Measurements from ENCODE around the gene KLHL35.

The KLHL35 gene

DNA sequence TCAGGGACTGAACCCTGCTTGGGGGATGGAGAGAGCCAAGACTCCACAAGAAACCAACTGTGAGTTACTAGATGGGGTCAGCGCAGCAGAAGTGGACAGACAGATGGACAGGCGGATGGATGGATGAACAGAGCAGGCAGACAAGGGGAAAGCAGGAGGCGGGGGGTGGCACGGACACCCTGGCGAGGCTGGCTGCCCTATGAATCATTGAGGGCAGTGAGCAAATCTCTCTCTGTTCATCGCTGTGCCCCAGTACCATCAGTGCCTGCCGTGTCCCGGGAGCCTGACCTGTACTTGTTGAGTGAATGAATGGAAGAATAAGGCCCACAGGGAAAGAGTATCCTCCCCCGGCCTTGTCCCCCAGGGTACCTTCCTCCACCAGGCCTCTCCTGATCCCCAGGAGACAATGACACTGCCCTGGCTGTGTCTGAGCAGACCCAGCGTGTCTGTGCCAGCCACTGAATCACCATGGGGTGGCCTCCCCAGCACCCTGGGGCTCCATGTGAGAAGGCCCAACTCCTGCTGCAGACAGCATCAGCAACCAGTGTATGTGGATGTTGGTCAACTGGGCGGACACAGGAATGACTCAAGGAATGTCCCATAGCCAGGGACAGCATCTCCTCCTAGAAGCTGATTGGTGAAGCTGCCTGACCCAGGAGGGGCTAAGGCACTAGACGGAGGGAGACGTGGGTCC, 5.1 kb upstream of the KLHL35 start:
- Mint-ChIP-seq H3K36me3 (peaks cover 12% of the 10 kb centered on the region), H3K9me3 (no peaks in the 10 kb centered on the region), H3K4me1 (peaks cover 6% of the 10 kb centered on the region), H3K4me3 (no peak overlapping the region), H3K27ac (peak overlapping the region; percentile 85)
- DNase-seq (ENCODE audit: low spot score in 2 of 2): no peak
- ATAC-seq: no peak

- ATAC-seq (no peak), DNase-seq (ENCODE audit: low spot score in 2 of 2) (no peak)
- Mint-ChIP-seq H3K4me3 (no peak overlapping the region), H3K4me1 (peaks cover 18% of the 10 kb centered on the region), H3K36me3 (peaks cover 12% of the 10 kb centered on the region), H3K27ac (no peak overlapping the region), H3K9me3 (no peaks in the 10 kb centered on the region)
These were observed 3.8 kb upstream of the KLHL35 start for GRCh38 chr11:75436806-75437205.

GRCh38 chr11:75435571-75435925, 2.5 kb upstream of the KLHL35 start:
- Mint-ChIP-seq H3K9me3 (no peaks in the 10 kb centered on the region), H3K36me3 (peaks cover 7% of the 10 kb centered on the region), H3K4me1 (peaks cover 28% of the 10 kb centered on the region), H3K27ac (no peak overlapping the region), H3K4me3 (no peak overlapping the region)
- DNase-seq (ENCODE audit: low spot score in 2 of 2) (no peak), ATAC-seq (no peak)

DNA sequence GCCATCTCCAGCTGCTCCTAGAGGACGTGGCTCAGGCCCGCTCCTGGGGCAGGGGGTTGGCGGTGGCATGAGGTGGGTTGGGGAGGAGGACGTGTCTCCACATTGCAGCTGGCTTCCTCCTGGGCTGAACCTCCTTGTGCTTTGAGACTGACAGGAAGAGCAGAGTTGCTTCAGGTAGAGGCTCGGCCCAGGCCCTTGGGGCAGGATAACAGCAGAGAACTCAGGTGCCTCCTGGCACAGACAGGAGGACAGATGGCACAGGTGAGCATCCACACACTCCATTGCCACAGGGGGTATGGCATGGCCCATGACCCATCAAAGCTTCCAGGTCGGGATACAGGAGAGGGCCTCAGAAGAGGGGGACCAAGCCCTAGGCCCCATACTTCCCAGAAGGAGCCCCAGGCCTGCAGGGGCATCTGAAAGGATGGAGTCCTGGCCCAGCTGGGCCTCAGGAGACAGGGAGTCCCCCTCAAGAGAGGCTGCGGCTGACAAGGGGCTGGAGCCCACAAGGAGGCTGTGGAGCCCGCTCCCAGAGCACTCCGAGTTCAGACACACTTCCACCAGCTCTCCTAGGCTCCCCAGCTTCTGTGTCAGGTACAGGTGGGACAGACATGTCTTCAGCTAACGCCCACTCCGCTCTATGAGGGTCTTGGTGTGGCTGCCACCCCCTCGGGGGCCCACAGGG, 2.0 kb upstream of the KLHL35 start:
- H3K27ac Mint-ChIP-seq: peak overlapping the region; percentile 13
- no peak for ATAC-seq
- peaks cover 2% of the 10 kb centered on the region for H3K36me3 Mint-ChIP-seq
- H3K4me3 Mint-ChIP-seq: no peak overlapping the region
- no peak for DNase-seq (ENCODE audit: low spot score in 2 of 2)
- H3K4me1 Mint-ChIP-seq: peaks cover 30% of the 10 kb centered on the region
- H3K9me3 Mint-ChIP-seq: no peaks in the 10 kb centered on the region

DNA sequence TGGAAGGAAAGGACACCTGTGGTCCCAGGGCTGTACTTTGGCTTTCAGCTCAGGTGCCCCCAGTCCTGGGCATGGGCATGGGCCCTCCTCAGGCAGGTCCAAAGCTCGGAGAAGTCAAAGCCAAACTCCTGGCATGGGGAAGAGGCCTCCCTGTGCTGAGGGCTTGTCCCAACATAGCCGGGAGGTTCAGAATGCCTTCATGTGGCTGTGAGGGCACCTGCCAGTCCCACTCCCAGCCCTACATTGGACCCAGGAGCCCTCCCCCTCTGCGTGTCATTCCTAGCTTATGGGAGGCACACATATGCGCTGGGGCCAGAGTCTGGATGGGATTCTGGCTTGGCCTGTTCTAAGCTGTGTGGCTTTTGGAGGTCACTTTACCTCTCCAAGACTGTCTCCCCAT, 1.0 kb upstream of the KLHL35 start:
- Mint-ChIP-seq H3K9me3 (peaks cover 2% of the 10 kb centered on the region), H3K4me3 (no peak overlapping the region), H3K27ac (no peak overlapping the region), H3K4me1 (peaks cover 34% of the 10 kb centered on the region), H3K36me3 (no peaks in the 10 kb centered on the region)
- ATAC-seq: no peak
- no peak for DNase-seq (ENCODE audit: low spot score in 2 of 2)

DNA sequence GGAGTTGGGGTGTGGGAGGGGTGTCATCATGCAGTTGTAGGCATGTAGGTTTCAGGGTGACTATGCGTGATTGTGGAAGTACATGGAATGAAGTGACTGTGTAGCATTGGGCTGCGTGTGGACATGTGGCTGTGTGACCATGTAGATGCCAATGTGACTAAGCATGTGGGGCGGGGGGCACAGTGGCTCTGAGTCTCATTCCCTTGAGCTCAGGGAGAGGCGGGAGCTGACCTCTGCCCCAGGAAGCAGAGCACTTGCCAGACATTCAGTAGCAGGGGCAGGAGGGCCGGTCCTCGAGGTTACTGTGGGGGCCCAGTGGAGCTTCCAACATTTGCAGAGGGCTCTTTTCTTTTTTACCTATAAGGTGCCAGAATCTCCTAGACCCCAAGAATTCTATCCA, 440 bp upstream of the KLHL35 start:
- Mint-ChIP-seq H3K36me3 (peaks cover 1% of the 10 kb centered on the region), H3K27ac (no peak overlapping the region), H3K4me3 (no peak overlapping the region), H3K9me3 (peaks cover 2% of the 10 kb centered on the region), H3K4me1 (peaks cover 35% of the 10 kb centered on the region)
- DNase-seq (ENCODE audit: low spot score in 2 of 2): no peak
- no peak for ATAC-seq

GRCh38 chr11:75431533-75432525, 1.2 kb downstream of the KLHL35 start:
- no peak for ATAC-seq
- peaks cover 2% of the 10 kb centered on the region for H3K9me3 Mint-ChIP-seq
- H3K4me3 Mint-ChIP-seq: peak overlapping the region; percentile 71
- H3K4me1 Mint-ChIP-seq: peaks cover 39% of the 10 kb centered on the region
- no peak for DNase-seq (ENCODE audit: low spot score in 2 of 2)
- peaks cover 6% of the 10 kb centered on the region for H3K36me3 Mint-ChIP-seq
- no peak overlapping the region for H3K27ac Mint-ChIP-seq

DNA sequence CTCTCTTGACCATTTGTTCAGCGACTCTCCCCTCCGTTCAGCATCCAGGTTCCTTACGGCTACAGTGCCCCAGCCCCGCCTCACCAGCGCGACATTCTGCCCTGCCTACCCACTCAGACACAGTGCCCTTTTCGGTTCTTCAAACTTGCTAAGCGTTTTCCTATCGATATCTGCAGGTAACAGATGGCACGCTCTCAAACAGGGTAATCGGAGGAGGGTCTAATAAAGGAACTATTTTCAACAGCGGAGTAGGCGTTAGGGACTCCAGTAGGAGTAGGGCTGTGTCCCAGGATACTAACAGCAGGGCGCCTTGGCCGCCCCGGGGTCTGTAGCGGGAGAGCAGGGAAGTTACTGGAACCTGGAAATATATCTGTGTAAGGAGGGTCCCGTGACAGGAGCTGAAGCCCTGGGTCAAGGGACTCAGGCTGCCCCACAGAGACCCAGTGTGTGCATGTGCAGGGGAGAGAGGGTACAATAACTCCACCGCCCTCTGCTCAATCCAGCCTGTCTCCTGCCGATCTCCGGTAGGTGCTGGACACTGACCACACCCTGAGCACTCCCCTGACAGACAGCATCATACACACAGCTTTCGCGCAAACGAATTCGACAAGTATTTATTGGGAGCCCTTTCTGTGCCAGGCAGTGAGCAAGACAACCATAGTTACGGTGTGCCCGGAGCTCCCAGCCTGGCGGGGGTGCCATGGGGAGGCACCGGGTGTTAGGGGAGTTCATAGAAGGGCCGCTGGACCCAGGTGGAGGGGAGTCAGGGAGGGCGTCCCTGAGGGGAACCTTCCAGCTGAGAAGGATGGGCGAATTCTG, 2.1 kb downstream of the KLHL35 start:
- Mint-ChIP-seq H3K27ac (peak overlapping the region; percentile 54), H3K9me3 (peaks cover 2% of the 10 kb centered on the region), H3K36me3 (peaks cover 6% of the 10 kb centered on the region), H3K4me3 (peak overlapping the region; percentile 71), H3K4me1 (peaks cover 39% of the 10 kb centered on the region)
- DNase-seq (ENCODE audit: low spot score in 2 of 2) (no peak), ATAC-seq (no peak)

- peak; percentile 77 for ATAC-seq
- peak overlapping the region; percentile 54 for H3K27ac Mint-ChIP-seq
- peaks cover 2% of the 10 kb centered on the region for H3K9me3 Mint-ChIP-seq
- peak overlapping the region; percentile 71 for H3K4me3 Mint-ChIP-seq
- peaks cover 6% of the 10 kb centered on the region for H3K36me3 Mint-ChIP-seq
- peaks cover 39% of the 10 kb centered on the region for H3K4me1 Mint-ChIP-seq
- peak; percentile 45 to 75 for DNase-seq (ENCODE audit: low spot score in 2 of 2)
These were observed 2.9 kb downstream of the KLHL35 start for GRCh38 chr11:75429902-75430713.

DNA sequence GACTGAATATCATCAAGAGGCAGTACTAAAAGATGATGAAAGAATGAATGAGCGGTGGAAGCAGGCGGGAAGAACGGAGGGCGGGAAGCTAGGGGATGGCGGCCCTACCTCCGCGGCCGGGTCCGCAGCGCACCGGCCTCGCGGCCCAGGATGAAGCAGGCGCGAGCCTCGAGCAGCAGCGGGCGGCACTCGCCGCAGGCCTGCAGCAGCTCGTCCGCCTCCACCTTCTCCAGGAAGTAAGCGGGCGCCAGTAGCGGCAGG, 3.4 kb downstream of the KLHL35 start:
- no peak for ATAC-seq
- peaks cover 6% of the 10 kb centered on the region for H3K36me3 Mint-ChIP-seq
- no peak overlapping the region for H3K27ac Mint-ChIP-seq

DNA sequence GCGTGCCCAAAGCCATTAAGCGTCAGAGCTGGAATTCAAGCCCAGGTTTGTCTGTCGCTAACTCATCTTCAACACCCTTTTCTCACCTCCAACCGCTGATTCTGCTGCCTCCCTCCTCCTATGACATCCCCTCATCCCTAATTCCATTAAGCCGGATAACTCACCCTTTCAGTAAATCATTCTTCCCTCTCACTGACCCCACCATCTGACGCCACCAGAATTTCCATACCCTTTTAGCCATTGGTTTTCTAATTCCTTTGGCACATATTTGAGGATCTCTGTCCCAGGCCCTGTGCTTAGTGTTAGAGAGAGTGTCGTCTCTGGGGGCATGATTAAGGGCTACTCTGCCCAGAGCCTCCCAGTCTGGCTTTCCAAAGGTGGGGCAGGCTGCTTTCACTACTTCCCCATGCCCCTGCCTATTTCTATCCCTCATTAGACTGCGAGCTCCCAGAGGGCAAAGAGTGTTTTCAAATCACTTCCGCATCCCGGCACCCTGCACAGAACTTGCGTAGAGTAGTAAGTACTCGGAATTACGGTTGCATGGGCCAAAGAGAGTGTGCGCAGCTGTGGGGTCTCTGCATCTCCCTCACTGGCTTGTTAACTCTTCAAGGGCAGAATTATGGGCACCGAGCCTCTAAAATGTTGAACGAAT, 3.9 kb downstream of the KLHL35 start:
- Mint-ChIP-seq H3K36me3 (peaks cover 6% of the 10 kb centered on the region), H3K4me1 (peaks cover 39% of the 10 kb centered on the region), H3K4me3 (peak overlapping the region; percentile 69), H3K27ac (no peak overlapping the region), H3K9me3 (peaks cover 2% of the 10 kb centered on the region)
- DNase-seq (ENCODE audit: low spot score in 2 of 2): no peak
- ATAC-seq: no peak

More for the DNA sequence above, 3.4 kb downstream of the KLHL35 start:
- peak overlapping the region; percentile 69 for H3K4me3 Mint-ChIP-seq
- no peak for DNase-seq (ENCODE audit: low spot score in 2 of 2)
- H3K4me1 Mint-ChIP-seq: peaks cover 39% of the 10 kb centered on the region
- peaks cover 2% of the 10 kb centered on the region for H3K9me3 Mint-ChIP-seq

DNA sequence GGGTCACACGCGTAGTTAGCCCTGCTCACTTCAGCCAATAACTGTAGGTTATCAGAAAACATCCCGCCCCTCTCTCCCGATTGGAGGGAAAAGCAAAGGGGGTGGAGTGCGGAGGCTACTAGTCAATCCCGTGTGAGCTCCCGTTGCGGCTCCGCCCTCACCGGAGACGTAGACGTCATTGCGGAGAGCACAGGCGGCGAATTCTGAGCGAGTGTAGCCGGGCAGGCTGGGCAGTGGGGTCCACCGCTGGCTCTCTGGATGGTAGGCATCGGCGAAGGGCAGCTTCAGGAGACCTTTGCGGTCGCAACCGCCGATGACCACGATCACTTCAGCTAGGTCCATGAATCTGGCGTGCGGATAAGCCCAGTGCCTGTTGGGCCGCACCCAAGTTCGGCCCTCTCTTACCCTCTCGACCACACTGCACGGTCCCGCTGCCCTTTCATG, 4.7 kb downstream of the KLHL35 start:
- peak; percentile 67 for ATAC-seq
- DNase-seq (ENCODE audit: low spot score in 2 of 2): peak; percentile 18 to 68
- Mint-ChIP-seq H3K4me3 (peak overlapping the region; percentile 69), H3K9me3 (peaks cover 2% of the 10 kb centered on the region), H3K4me1 (peaks cover 39% of the 10 kb centered on the region), H3K36me3 (peaks cover 6% of the 10 kb centered on the region), H3K27ac (no peak overlapping the region)

- Mint-ChIP-seq H3K36me3 (peaks cover 6% of the 10 kb centered on the region), H3K4me1 (peaks cover 30% of the 10 kb centered on the region), H3K27ac (no peak overlapping the region), H3K4me3 (no peak overlapping the region), H3K9me3 (peaks cover 2% of the 10 kb centered on the region)
- DNase-seq (ENCODE audit: low spot score in 2 of 2) (no peak), ATAC-seq (no peak)
These were observed 5.8 kb downstream of the KLHL35 start for GRCh38 chr11:75427181-75427580.

DNA sequence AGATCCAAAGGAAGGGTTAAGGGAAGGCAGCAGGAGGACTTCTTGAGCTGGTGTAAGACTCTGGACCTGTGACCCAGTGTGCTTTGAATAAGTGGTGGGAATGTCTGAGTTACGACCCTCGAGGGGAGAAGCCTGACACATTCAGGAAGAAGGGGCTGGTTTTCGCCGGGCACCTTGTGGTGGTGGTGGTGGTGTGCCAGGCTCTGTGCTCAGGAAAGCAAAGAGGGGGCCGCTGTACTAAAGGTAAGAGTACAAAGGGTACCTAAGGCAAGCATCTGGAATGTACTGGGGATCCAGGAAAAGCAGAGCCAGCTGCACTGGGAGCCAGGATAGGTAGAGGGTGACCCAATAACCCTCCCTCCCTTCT, 6.3 kb downstream of the KLHL35 start:
- H3K36me3 Mint-ChIP-seq: peaks cover 6% of the 10 kb centered on the region
- DNase-seq (ENCODE audit: low spot score in 2 of 2) (no peak), ATAC-seq (no peak)
- H3K27ac Mint-ChIP-seq: no peak overlapping the region
- H3K4me3 Mint-ChIP-seq: no peak overlapping the region
- H3K4me1 Mint-ChIP-seq: peaks cover 26% of the 10 kb centered on the region
- peaks cover 2% of the 10 kb centered on the region for H3K9me3 Mint-ChIP-seq

Data from stimulated activated effector memory CD8-positive, alpha-beta T cell treated with anti-CD3 and anti-CD28 coated beads, Interleukin-12 subunit alpha, Interleukin-12 subunit beta, amount 100 ng/mL, for 72 hours (primary cell).